Measurements from ENCODE around the gene FUT3.
"Not testable (repeated sequence)": the region's sequence is repeated elsewhere in the genome, so short reads cannot be mapped to it uniquely, and the experiment has no call there.

- not testable (repeated sequence) for TF ChIP-seq CTCF, POLR2A, EP300 (IDR thresholded peaks at IDR 0.05)
Measured at GRCh38 chr19:5848621-5849020, 2.6 kb downstream of the FUT3 start.

All from tibial nerve (tissue), 4 donors.